CD4-positive, alpha-beta T cell treated with Interferon alpha-2 for 1 hour (primary cell): ENCODE results near the gene U2SURP.
"Not testable (repeated sequence)": the region's sequence is repeated elsewhere in the genome, so short reads cannot be mapped to it uniquely, and the experiment has no call there.

Experiments
- DNase-seq, 2 donors: peaks; one replicate each; pipeline ENCODE4 v3.0.0-alpha.2; 2020 to 2022

The U2SURP gene

GRCh38 chr3:143024351-143024960, 23.1 kb downstream of the U2SURP start:
- no peak for DNase-seq

GRCh38 chr3:143031327-143031726, 30.0 kb downstream of the U2SURP start:
- no peak for DNase-seq

- not testable (repeated sequence) for DNase-seq
Observed at GRCh38 chr3:143031796-143032387, 30.5 kb downstream of the U2SURP start.

GRCh38 chr3:143035466-143036211, 34.3 kb downstream of the U2SURP start:
- no peak for DNase-seq

GRCh38 chr3:143036557-143036956, 35.2 kb downstream of the U2SURP start:
- DNase-seq, result peak in 1 of 2 donors; percentile 51

- DNase-seq, result no peak
Observed at GRCh38 chr3:143037867-143038266, 36.5 kb downstream of the U2SURP start.

- DNase-seq, result peak in 1 of 2 donors; percentile 7
Observed at GRCh38 chr3:143040261-143040879, 39.0 kb downstream of the U2SURP start.

- no peak for DNase-seq
Observed at GRCh38 chr3:143041903-143042302, 40.5 kb downstream of the U2SURP start.

- no peak for DNase-seq
Observed at GRCh38 chr3:143045639-143046038, 44.3 kb downstream of the U2SURP start.

GRCh38 chr3:143046075-143046474, 44.7 kb downstream of the U2SURP start:
- not testable (repeated sequence) for DNase-seq

GRCh38 chr3:143054011-143054410, 52.6 kb downstream of the U2SURP start:
- DNase-seq, result no peak

- no peak for DNase-seq
Observed at GRCh38 chr3:143056372-143056771, 55.0 kb downstream of the U2SURP start.

- DNase-seq, result peak in 1 of 2 donors; percentile 13
Observed at GRCh38 chr3:143060906-143061305, 59.5 kb downstream of the U2SURP start.

GRCh38 chr3:143063018-143063417, 61.6 kb downstream of the U2SURP start:
- no peak for DNase-seq

GRCh38 chr3:143064777-143065176, 63.4 kb downstream of the U2SURP start:
- DNase-seq, result no peak

- no peak for DNase-seq
Observed at GRCh38 chr3:143065364-143065763, 64.0 kb downstream of the U2SURP start.

- no peak for DNase-seq
Observed at GRCh38 chr3:143066033-143066432, 64.7 kb downstream of the U2SURP start.

- no peak for DNase-seq
Observed at GRCh38 chr3:143067201-143067600, 65.8 kb downstream of the U2SURP start.

GRCh38 chr3:143068059-143068458, 66.7 kb downstream of the U2SURP start:
- DNase-seq, result no peak

- no peak for DNase-seq
Observed at GRCh38 chr3:143070977-143071551, 69.7 kb downstream of the U2SURP start.

GRCh38 chr3:143071776-143072175, 70.4 kb downstream of the U2SURP start:
- no peak for DNase-seq

- not testable (repeated sequence) for DNase-seq
Observed at GRCh38 chr3:143072298-143073020, 71.1 kb downstream of the U2SURP start.

GRCh38 chr3:143073541-143073940, 72.2 kb downstream of the U2SURP start:
- not testable (repeated sequence) for DNase-seq
